OCI-LY7 (cell line): Measurements from ENCODE around the gene SLC37A2.

ENCODE experiments used
- CTCF ChIP-seq: fragments of 200-600 bp; sonication (generic); conservative IDR thresholded peaks from 2 replicates; pipeline ENCODE4 v1.5.1; 2014; ENCODE audit warnings: mild to moderate bottlenecking, antibody characterized with exemption, low read length, moderate library complexity, mixed read lengths
- EZH2phosphoT487 ChIP-seq: fragments of 200-600 bp; sonication (generic); IDR thresholded peaks from 2 replicates; pipeline ENCODE4 v1.6.1; 2018; ENCODE audit warnings: low read depth, borderline replicate concordance, mild to moderate bottlenecking, mixed run types, antibody characterized with exemption, low read length, moderate library complexity, mixed read lengths

GRCh38 chr11:125094731-125095130 is 31.6 kb downstream of the SLC37A2 start:
- TF ChIP-seq CTCF (no peak), EZH2phosphoT487 (no peak)
